Inflammatory macrophage treated with lipopolysaccharide for 1 hour (primary cell): Measurements from ENCODE around the gene C19orf12.
"Not testable (repeated sequence)": the region's sequence is repeated elsewhere in the genome, so short reads cannot be mapped to it uniquely, and the experiment has no call there.

Experiments used
- DNase-seq, 2 donors: peaks; one replicate each; pipeline ENCODE4 v3.0.0-alpha.2; 2020 to 2022

The C19orf12 gene

DNA sequence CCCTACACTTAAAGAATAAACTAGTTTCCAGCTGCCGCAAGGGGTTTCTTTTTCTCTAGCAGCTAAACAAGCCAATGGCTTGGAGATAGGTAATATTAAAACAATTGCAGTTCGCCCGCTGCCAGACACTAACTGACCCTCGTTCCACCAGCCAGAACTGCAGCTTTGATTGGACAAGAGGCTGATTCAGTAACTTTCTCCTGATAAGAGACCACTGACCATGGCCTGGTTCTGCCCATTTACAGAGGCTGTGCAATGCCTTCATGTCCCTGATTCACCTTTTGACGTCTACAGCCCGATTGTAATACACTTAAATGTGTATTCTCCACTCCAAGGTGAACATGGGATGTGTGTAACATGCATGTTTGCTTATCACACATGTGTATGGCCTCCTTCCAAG, 12.8 kb upstream of the C19orf12 start:
- DNase-seq, result no peak

DNA sequence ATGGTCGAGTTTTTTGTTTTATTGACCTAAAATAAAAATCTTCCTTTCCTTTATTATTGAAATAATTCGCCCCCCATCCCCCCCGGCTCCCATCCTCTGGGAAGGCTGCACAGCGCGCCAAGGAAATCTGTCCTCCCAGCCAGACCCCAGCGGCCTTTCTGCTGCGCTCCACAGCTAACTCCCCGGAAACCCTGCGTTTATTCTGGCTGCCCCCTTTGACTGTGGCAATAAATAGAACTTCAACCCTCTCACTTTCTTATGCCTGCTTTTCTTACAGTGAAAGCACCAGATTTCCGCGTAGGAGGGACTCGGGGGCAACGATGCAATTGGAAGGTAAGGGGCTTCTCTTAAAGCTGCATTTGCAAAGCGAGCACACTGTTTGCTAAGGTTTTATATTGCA, 9.7 kb upstream of the C19orf12 start:
- no peak for DNase-seq

DNA sequence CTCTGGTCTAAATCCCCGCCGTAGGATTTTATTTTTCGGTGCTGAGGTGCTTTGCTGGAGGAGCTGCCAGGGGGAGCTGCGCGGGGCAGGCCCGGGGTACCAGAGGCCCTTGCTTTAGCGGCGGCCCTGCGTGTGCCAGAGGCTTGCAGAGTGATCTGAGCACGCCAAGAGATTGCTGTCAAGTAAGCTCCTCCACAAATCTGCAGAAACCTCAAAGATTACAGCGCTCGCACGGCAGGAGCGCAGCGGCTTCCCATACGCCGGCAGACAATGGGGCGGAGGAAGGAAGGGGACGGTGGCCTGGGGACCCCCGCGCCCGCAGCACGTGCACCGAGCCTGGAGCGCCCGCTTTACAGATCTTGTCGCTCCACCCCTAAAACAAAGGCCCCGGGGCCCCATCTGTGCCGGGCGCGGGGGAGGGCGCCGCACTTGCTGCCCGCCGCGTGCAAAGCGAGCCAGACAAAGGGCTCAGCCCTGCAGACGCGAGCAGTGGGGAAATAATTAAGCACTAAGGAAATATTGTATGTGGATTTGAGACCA, 9.1 kb upstream of the C19orf12 start:
- DNase-seq, result no peak

DNA sequence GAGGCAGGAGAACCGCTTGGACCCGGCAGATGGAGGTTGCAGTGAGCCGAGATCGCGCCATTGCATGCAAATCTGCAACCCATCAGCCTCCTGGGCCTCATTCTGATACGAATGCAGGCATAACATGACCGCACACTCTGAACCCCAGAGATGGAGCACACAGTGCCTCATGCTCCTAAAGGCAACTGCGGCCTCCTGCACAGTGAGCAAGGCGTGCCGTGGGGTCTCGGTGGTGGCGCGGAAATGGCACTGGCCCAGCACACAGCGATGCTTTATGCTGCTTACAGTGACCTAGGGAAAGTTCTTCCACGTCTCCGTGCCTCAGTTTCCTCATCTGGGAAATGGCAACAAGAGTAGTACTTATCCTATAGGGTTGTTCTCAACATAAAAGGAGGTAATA, 2.0 kb upstream of the C19orf12 start:
- no peak for DNase-seq

DNA sequence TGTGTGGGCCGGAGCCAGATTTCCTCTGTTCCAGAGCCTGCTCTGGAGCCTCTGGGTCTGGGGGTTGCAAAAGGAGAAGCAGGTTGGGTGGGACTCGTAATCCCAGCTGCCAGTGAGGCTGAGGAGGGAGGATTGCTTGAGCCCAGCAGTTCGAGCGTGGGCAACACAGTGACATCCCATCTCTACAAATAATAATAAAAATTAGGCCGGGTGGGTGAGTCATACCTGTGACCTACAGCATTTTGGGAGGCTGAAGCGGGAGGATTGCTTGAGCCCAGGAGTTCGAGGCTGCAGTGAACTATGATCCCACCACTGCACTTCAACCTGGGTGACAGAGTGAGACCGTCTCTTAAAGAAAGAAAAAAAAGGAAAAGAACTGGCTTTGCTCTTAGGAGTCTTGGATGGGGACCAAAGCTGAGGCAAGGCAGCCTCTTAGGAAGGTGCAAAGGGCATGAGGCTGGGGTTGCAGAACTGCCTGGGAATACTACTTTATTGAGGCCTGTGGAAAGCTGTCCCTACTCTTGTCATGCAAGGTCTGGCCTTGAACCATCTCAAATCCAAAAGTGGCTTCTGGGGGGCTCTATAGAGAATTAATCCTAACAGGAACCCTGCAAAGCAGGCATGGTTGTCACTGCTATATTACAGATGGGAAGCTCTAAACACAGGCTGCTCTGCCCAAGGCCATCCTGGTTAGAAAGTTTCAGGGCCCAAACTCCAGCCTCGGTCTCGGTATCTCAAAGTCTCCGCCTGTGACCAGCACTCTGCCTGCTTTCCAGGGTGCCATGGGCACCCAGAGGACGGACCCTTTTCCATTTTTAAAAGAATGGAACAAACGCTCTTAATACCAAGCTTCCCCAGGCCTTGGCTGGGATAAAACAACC, 880 bp upstream of the C19orf12 start:
- peak in 1 of 2 donors; percentile 32 for DNase-seq

DNA sequence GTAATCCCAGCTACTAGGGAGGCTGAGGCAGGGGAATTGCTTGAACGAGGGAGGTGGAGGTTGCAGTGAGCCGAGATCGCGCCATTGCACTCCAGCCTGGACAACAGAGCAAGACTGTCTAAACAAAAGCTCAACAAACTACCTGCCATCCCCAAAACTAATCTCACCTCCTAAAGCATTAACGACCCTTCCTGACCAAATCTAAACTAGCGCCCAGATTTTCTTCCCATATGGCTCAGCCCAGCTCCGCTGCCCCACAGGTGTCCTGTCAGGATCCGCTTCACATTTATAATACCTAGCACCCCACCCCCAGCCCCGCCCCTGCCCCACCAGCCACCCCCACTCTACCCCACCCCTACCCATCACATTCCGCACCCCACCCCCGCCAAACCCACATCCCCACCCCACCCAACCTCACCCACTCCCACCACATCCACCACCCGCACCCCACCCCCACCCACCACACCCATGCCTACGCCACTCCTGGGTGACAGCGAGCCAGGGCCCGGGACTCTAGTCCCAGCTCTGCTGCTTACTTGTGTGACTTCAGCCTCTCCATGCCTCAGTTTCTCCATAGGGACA, 599 bp downstream of the C19orf12 start:
- no peak for DNase-seq

DNA sequence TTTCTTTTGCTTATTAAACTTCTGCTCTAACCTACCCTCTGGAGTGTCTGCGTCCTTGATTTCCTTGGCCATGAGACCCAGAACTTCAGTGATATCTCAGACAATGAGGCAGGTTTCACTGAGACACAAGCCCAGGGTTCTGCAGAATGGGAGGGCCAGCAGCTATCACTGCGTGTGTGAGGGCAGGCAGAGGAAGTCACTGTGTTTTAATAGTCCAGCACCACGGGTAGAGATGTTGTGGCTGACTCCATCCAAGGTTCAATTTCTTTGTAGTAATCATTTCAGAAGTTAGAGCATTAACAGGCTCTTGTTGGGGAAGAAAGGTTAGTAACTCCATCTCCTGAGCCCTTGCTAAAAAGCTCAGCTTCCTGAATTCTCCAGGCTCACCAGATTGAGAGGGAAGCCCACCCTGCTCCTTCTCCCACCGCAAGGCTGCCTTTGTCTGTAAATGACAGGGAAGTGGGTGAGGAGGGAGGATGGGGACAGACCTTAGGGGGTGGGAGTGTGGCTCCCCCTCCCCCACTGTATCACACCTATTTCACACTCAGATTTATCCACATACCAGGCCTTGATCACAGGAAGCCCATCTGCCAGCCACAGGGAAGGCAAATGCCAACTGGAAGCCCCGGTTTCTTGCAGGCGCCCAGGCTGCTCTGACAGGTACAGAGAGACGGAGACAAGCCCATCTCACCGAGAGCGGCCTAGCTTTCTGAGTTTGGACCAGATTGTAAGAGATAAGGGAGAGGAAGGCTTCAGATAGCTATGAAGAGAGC, 2.1 kb downstream of the C19orf12 start:
- DNase-seq, result no peak

DNA sequence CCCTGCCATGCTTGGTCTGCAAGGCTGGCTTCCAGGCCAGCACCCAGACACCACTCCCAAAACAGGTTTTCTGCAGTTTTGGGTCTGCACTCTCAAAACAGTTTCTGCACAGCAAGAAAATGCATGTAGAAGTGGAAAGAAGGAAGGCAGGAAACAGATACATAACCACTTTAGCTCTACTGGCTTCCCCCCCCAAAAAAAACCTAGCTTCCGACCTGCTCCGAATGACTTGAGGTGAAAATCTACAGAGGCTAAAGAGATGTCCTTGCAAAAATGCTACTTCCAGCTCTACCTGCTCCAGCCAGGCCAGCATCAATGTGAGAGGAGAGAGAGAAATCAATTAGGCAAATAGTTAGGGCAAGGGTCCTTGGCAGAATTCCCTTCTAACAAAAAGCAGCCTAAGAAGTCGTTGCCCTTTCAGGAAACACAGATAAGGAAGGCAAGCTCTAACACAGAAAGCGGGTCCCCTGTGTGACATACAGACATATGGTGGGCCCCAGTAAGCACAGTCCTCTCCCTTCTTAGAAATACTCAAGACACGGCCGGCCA, 3.4 kb downstream of the C19orf12 start:
- no peak for DNase-seq

DNA sequence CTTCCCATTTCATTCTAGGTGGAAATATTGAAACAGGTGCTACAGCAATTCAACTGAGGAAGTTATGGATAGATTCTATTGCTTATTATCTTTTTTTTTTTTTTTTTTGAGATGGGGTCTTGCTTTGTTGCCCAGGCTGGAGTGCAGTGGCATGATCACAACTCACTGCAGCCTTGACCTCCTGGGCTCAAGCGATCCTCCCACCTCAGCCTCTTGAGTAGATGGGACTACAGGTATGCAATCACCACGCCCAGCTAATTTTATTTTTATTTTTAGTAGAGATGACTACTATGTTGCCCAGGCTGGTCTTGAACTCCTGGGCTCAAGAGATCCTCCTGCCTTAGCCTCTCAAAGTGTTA, 5.6 kb downstream of the C19orf12 start:
- not testable (repeated sequence) for DNase-seq

DNA sequence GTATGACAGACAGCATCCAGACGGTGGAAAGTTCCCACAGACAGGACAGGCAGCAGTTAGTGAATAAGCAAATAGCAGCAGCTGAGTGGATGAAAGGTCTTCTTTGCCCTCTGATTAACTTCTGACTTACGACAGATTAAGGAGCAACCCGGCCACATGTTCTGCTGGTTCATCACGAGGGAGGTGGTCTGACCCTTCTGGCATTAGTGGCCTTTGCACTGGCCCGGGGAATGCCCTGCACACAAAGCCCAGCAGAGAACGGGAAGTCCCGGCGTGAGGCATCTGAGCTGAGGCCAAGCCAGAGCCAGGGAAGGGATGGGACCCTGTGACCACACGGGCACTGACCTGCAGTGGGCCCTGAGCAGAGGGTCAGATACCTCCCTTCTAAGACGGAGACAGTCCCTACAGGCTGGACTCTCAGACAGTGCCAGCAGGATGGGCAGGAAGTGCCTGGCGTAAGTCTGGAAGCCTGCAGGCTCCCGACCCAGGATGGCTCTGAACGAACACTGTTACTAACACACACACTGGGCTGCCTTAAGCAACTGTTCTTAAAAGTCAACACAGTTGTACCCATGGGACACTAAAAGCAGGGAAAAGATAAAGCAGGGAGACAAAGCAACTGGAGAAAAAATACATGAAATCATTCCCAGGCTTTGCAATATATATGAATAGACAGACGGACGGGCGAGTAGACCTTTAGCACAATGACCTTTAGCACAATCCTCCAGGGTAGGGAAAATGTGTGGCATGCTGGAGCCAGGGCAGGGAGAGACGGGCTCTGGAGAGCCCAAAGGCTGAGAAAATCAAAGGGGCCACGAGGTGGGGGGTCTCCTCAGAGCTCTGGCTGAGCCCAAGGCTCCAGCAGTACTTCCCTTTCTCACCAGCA, 6.3 kb downstream of the C19orf12 start:
- no peak for DNase-seq

DNA sequence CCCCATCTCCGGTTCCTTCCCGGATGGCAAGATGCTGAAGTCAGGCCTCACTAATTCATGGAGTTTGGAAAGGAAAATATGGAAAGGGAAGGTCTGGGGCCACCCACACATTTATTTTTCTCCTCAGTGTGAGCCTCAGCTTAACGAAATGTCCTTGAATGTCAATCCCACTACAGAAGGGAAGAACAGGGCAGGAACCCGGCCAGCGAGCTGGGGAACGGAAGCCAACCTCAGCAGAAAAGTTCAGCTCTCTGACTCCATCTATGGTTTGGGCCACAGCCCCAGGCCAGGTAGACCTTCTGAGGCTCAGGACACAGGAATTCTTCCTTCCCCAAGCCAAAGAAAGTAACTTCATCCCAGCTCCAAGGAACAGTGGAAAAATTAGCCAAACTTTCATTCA, 8.4 kb downstream of the C19orf12 start:
- DNase-seq, result no peak

DNA sequence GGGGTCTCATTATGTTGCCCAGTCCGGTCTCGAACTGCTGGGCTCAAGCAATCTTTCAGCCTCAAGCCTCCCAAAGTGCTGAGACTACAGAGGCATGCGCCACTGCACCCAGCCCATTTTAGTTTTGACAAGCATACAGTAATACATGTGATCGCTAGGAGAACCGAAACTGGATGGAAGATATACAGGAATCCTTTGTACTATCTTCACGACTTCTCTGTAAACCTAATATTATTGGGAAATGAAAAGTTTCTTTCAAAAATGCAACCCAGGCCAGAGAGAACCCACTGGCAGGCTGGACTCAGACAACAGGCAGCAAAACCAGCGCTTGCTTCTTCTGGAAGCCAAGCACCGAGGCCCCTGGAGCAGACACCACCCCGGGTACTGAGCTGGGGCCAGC, 9.4 kb downstream of the C19orf12 start:
- DNase-seq, result no peak

DNA sequence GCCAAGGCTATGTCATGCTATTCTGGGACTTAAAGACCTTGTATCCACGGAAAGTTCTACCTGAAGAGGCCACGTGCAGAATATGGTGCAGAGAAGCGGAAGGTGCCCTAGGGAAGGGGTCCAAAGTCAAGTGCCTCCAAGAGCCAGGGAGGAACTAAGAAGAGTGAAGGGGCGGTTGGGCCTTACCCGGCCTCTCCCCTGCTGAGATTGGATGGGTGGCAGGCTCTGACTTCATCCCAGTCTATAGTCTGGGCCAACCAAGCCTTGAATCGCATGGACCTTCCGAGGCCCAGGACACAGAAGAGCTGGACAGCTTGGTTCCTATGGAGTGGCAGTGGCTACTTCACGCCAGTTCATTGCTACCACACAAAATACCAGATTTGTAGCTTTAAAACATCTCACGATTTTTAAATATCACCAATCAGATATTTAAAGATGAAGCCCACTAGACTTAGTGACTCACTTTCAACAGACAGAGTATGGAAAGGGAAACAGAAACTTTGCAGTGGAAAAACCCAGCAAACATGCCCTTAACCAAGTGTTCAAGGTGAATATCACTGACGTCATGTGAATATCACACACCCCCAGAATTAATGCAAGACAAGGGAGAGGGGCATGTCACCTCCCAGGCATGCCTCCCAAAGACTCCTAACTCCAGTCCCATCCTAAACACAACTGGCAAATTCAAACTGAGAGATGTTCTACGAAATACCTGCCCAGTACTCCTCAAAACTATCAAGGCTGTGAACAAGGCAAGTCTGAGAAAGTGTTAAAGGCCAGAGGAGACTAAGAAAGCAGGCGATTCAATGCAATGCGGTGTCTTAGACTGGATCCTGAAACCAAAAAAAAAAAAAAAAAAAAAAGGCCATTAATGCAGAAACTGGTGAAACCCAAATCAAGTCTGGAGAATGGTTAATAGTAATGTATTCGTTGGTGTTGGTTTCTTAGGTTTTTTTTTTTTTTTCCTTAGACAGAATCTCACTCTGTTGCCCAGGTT, 10.2 kb downstream of the C19orf12 start:
- DNase-seq, result no peak

DNA sequence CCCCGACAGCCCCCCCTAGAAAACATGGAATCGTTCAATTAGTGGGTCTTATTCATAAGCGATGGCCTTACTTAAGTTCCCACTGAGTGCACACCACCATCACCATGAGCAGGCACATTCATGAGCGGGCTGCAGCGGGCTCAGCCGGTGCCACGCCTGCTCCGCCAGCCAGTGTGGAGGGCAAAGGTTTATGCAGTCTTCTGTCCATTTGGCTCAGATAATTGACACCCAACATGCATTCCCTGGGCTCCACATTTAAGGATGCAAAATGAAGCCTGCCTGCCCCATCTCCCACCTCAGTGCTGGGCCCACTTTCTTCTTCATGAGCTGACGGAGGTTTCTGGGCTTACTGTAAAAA, 12.1 kb downstream of the C19orf12 start:
- no peak for DNase-seq

DNA sequence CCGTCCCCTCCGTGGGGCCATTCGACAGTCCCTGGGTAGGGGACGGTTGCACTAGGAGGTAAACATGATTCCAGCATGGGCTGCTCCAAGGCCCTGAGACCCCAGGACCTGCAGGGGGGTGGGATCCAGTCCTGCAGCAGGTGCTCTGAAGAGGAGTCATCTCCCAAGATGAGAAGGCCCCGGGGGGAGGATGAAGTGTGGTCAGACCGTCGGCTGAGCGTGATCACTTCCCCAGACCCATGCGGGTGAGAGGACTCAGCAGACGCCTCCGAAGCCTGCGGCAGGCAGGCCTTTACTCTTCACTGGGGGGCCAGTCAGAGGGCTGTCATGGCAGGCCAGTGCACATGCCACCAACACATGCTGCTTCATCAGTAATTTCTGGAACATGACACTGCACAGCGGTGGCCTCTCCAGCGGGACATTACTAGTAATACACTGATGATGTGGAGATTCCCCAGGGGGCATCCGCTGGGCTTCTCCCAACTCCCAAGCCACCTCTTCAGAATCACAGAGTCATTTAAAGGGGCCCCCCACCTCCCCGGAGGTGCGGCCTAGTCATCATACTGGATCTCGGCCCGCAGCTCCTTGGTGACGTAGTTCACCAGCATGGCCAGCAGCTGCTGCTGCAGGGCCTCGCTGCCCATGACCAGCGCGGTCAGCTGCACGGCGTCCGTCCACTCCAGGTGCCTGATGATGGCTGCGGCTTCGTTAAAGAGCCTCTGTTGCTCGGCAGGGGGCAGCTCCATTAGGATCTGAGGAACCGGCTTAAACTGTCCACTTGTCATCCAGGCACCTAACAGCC, 12.7 kb downstream of the C19orf12 start:
- no peak for DNase-seq

DNA sequence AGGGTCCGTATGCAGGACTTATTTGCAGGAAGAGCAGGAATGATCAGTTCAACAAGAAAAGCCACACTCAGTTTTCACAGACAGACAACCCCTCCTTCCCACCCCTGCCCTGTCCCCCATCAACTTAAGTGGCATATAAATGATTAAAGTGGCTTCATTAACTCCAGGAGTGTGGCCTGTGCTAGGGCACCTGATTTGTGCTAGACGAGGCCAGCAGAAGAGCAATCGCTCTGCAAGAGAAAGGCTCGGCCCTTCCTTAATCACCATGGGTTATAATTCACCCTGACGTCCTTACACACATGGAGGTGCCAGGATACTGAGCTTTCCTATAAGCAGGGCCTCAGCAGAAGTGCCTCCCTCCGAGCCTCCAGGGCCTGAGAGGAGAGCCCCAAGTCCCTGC, 14.6 kb downstream of the C19orf12 start:
- DNase-seq, result no peak

DNA sequence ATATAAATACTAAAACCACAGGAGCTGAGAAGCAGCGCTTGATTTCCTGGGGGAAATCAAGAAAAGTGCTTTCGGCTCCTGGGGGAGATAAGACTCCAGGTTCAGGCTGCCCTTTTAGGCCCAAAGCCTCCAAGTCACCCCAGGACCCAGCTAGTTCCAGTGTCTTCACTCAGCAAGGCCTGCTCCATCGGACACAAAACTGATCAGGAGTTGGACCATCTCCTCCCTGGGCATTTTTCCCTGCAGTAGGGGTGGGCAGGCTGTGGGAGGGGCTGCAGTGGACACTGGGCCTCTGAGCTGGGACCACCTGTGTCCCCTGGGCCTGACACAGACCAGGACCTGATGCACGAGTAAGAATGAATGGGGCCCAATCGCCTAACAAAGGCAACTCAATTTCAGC, 15.2 kb downstream of the C19orf12 start:
- DNase-seq, result no peak

DNA sequence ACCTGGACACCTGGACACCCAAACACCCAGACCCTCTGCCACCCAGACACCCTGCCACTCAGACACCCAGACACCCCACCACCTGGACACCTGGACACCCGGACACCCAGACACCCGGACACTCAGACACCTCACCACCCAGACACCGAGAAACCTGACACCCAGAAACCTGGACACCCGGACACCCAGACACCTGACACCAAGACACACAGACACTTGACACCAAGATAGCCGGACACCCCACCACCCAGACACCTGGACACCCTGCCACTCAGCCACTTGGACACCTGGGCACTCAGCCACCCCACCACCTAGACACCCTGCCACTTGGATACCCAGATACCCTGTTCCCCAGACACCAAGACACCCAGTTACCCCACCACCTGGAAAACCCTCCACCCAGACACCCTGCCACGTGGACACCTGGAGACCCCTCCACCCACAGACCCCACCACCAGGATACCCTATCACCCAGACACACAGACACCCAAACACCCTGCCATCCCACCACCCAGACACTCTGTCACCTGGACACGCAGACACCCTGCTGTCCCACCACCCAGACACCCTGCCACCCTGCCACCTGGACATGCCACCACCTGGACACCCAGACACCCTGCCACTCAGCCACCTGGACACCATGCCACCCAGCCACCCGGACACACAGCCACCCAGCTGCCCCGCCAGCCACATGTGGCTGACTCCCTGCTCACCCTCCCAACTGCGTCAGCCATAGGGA, 17.4 kb downstream of the C19orf12 start:
- DNase-seq, result no peak

DNA sequence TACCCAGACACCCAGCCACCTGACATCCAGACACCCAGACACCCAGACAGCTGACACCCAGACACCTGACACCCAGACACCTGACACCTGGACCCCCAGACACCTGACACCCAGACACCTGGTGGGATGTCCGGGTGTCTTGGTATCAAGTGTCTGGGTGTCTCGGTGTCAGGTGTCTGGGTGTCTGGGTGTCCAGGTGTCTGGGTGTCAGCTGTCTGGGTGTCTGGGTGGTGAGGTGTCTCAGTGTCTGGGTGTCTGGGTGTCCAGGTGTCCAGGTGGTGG, 18.6 kb downstream of the C19orf12 start:
- no peak for DNase-seq
